ENCODE results near the gene STPG4. TPM values are rescaled to one million over a fixed set of nuclear protein-coding genes. Genes with fewer than 3 reads are reported as not detected.

Gene STPG4
- total and polyA plus RNA-seq, 2 donors from 2014 or later = not detected

DNA sequence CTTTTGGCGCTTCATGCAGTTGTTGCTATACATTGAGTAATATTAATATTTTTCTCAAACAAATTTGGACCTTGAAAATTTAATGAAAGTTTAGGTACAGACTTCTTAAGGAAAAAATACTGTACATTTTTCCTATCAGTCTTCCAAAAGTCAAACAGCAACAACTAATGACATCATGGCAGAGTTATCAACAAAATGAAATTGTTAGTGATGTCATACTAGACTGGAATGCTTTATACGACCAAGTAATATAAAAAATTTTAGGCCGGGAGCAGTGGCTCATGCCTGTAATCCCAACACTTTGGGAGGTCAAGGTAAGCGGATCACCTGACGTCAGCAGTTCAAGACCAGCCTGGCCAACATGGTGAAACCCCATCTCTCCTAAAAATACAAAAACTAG lies 12.0 kb upstream of the STPG4 start:
- TF ChIP-seq, protein P1, sequence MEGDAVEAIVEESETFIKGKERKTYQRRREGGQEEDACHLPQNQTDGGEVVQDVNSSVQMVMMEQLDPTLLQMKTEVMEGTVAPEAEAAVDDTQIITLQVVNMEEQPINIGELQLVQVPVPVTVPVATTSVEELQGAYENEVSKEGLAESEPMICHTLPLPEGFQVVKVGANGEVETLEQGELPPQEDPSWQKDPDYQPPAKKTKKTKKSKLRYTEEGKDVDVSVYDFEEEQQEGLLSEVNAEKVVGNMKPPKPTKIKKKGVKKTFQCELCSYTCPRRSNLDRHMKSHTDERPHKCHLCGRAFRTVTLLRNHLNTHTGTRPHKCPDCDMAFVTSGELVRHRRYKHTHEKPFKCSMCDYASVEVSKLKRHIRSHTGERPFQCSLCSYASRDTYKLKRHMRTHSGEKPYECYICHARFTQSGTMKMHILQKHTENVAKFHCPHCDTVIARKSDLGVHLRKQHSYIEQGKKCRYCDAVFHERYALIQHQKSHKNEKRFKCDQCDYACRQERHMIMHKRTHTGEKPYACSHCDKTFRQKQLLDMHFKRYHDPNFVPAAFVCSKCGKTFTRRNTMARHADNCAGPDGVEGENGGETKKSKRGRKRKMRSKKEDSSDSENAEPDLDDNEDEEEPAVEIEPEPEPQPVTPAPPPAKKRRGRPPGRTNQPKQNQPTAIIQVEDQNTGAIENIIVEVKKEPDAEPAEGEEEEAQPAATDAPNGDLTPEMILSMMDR (IDR thresholded peaks at IDR 0.05; ENCODE audit: borderline replicate concordance, extremely low read depth, insufficient read depth) = no peak
- H3K9ac ChIP-seq (ENCODE audit: low read length in 3 of 3) = no peak overlapping the region
- DNase-seq = no peak
- H3K4me1 ChIP-seq (ENCODE audit: control insufficient read depth in 2 of 3, insufficient read depth in 2 of 3, low read depth in 1 of 3, low read length in 3 of 3) = peaks cover 0 to 12% (median 2%) of the 10 kb centered on the region in 3 donors
- no peak overlapping the region for H3K27ac ChIP-seq (ENCODE audit: low read depth in 2 of 2, low read length in 2 of 2)
- no peak for FAIRE-seq
- no peak overlapping the region for H3K4me3 ChIP-seq (ENCODE audit: low read length in 3 of 3)
- no peaks in the 10 kb centered on the region for H3K9me3 ChIP-seq (ENCODE audit: control insufficient read depth in 2 of 3, insufficient read depth in 1 of 3, low read length in 3 of 3)
- H3K27me3 ChIP-seq (ENCODE audit: control insufficient read depth, insufficient read depth, low read length) = no peaks in the 10 kb centered on the region
- peaks cover 0 to 21% (median 5%) of the 10 kb centered on the region in 3 donors for H3K36me3 ChIP-seq (ENCODE audit: control insufficient read depth in 2 of 3, insufficient read depth in 3 of 3, low read length in 3 of 3)
- intact Hi-C loops (cut with DNase I) = no loop called here

DNA sequence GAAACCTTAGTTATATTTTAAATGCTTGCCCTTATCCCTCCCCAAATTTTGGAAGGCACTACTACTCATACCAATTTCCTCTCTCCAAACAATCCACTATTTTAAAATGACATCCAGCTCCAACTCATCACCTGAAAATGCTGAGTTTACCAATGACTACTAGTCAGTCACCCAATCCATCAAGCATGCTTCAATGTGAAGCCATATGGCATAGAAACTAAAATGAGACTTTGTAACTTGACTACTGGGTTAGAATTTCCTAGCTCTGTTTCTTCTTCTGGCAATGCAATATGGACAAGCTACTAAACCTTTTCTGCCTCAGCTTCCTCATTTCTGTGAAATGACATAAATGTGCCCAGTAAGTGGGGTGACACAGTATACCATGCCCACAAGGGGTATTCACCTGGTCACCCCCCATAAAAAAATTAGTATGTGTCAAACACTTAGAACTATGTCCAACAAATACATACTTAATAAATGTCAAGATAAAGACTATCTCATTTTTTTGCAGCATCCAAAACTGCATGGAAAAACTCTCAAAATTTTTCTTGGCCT lies 10.0 kb upstream of the STPG4 start:
- TF ChIP-seq, protein P1 (IDR thresholded peaks at IDR 0.05; ENCODE audit: borderline replicate concordance, extremely low read depth, insufficient read depth) = no peak
- Histone ChIP-seq H3K4me1 (ENCODE audit: control insufficient read depth in 2 of 3, insufficient read depth in 2 of 3, low read depth in 1 of 3, low read length in 3 of 3) (peaks cover 0 to 5% (median 0%) of the 10 kb centered on the region in 3 donors), H3K27ac (ENCODE audit: low read depth in 2 of 2, low read length in 2 of 2) (no peak overlapping the region), H3K27me3 (ENCODE audit: control insufficient read depth, insufficient read depth, low read length) (no peaks in the 10 kb centered on the region), H3K4me3 (ENCODE audit: low read length in 3 of 3) (no peak overlapping the region), H3K36me3 (ENCODE audit: control insufficient read depth in 2 of 3, insufficient read depth in 3 of 3, low read length in 3 of 3) (peaks cover 11 to 38% (median 13%) of the 10 kb centered on the region in 3 donors), H3K9me3 (ENCODE audit: control insufficient read depth in 2 of 3, insufficient read depth in 1 of 3, low read length in 3 of 3) (no peaks in the 10 kb centered on the region), H3K9ac (ENCODE audit: low read length in 3 of 3) (no peak overlapping the region)
- intact Hi-C loops (cut with DNase I) = no loop called here
- FAIRE-seq (no peak), DNase-seq (no peak)

DNA sequence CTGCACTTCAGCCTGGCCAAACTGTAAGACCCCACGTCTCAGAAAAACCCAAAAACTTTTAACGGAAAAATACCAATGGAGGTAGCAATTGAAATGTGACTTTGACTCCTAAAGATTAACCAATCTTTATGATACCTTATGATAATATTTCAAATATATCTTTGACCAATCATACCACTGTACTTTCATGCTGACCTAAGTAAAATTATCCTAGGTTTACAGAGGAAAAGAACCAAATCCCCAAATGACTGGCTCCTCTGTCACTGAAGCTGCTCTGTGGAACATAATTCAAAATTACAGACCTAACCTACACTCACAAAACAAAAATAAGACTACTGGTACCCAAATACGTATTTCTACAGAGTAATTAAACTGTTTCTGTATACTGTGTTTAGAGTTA lies 7.7 kb upstream of the STPG4 start:
- Histone ChIP-seq H3K9me3 (ENCODE audit: control insufficient read depth in 2 of 3, insufficient read depth in 1 of 3, low read length in 3 of 3) (no peaks in the 10 kb centered on the region), H3K9ac (ENCODE audit: low read length in 3 of 3) (no peak overlapping the region), H3K27me3 (ENCODE audit: control insufficient read depth, insufficient read depth, low read length) (no peaks in the 10 kb centered on the region), H3K4me3 (ENCODE audit: low read length in 3 of 3) (no peak overlapping the region), H3K36me3 (ENCODE audit: control insufficient read depth in 2 of 3, insufficient read depth in 3 of 3, low read length in 3 of 3) (peaks cover 13 to 45% (median 16%) of the 10 kb centered on the region in 3 donors), H3K27ac (ENCODE audit: low read depth in 2 of 2, low read length in 2 of 2) (no peak overlapping the region), H3K4me1 (ENCODE audit: control insufficient read depth in 2 of 3, insufficient read depth in 2 of 3, low read depth in 1 of 3, low read length in 3 of 3) (peaks cover 0 to 5% (median 0%) of the 10 kb centered on the region in 3 donors)
- FAIRE-seq (no peak), DNase-seq (no peak)
- TF ChIP-seq, protein P1 (IDR thresholded peaks at IDR 0.05; ENCODE audit: borderline replicate concordance, extremely low read depth, insufficient read depth) = no peak
- intact Hi-C loops (cut with DNase I) = no loop called here

GRCh38 chr2:47161475-47161874 lies 6.4 kb upstream of the STPG4 start:
- Histone ChIP-seq H3K4me3 (ENCODE audit: low read length in 3 of 3) (no peak overlapping the region), H3K4me1 (ENCODE audit: control insufficient read depth in 2 of 3, insufficient read depth in 2 of 3, low read depth in 1 of 3, low read length in 3 of 3) (peaks cover 0 to 5% (median 0%) of the 10 kb centered on the region in 3 donors), H3K36me3 (ENCODE audit: control insufficient read depth in 2 of 3, insufficient read depth in 3 of 3, low read length in 3 of 3) (peaks cover 13 to 42% (median 16%) of the 10 kb centered on the region in 3 donors), H3K9ac (ENCODE audit: low read length in 3 of 3) (no peak overlapping the region), H3K9me3 (ENCODE audit: control insufficient read depth in 2 of 3, insufficient read depth in 1 of 3, low read length in 3 of 3) (no peaks in the 10 kb centered on the region), H3K27me3 (ENCODE audit: control insufficient read depth, insufficient read depth, low read length) (no peaks in the 10 kb centered on the region), H3K27ac (ENCODE audit: low read depth in 2 of 2, low read length in 2 of 2) (no peak overlapping the region)
- DNase-seq (no peak), FAIRE-seq (no peak)
- intact Hi-C loops (cut with DNase I) = no loop called here
- TF ChIP-seq, protein P1 (IDR thresholded peaks at IDR 0.05; ENCODE audit: borderline replicate concordance, extremely low read depth, insufficient read depth) = no peak

Measured in kidney (tissue), 14 donors.